CMK (cell line): ENCODE results near the gene KCNT1.
A peak's percentile ranks its signal among the peaks of the same experiment; 100 is the strongest.

Source experiments
- DNase-seq: peaks from one replicate; pipeline ENCODE4 v3.0.0-alpha.2; 2010; ENCODE audit warnings: low read depth

KCNT1 gene

DNA sequence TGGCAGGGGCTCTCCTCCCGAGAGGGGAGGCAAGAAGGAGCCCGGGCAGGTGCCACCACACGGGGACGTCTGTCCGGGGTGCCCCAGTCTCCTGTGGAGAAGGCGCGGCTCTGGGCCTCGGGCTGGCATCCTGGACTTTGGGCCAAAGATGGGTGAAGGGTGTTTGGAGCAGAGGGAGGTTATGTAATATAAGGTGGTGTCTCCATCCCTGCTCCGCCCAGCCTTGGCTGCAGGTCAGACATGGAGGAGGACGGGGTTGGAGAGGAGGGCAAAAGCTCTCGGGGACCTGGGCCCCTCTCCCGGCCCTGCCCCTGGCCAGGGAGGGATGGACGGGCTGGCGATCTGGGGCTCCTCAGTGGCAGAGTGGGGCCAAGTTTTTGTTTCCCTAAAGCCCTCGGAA, 1.5 kb upstream of the KCNT1 start:
- no peak for DNase-seq

- DNase-seq: no peak
Measured at GRCh38 chr9:135701067-135701958, 672 bp upstream of the KCNT1 start.

GRCh38 chr9:135703726-135704125, 1.7 kb downstream of the KCNT1 start:
- no peak for DNase-seq

- peak; percentile 25 for DNase-seq
Measured at GRCh38 chr9:135704483-135704882, 2.5 kb downstream of the KCNT1 start.

- no peak for DNase-seq
Measured at GRCh38 chr9:135705376-135705775, 3.4 kb downstream of the KCNT1 start.

GRCh38 chr9:135706288-135706687, 4.3 kb downstream of the KCNT1 start:
- no peak for DNase-seq

GRCh38 chr9:135707252-135708138, 5.5 kb downstream of the KCNT1 start:
- no peak for DNase-seq

DNA sequence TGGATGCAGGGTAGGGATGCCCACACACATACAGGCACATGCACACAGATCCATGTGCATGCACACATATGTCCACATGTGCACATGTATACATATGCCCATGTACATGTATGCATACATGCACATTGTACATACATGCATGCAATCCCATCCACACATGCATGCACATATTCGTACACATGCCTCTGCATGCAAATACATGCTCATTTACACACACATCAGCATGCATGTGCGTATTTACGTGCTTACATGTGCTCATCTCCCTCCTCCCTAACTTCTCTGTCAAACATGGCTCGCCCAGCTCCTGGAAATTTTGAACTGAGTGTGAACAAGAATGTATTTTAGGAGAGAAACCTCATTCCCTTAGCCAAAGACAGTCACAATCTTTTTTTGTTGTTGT, 6.2 kb downstream of the KCNT1 start:
- no peak for DNase-seq

GRCh38 chr9:135711391-135711790, 9.4 kb downstream of the KCNT1 start:
- DNase-seq: no peak

- no peak for DNase-seq
Measured at GRCh38 chr9:135711881-135712280, 9.9 kb downstream of the KCNT1 start.

DNA sequence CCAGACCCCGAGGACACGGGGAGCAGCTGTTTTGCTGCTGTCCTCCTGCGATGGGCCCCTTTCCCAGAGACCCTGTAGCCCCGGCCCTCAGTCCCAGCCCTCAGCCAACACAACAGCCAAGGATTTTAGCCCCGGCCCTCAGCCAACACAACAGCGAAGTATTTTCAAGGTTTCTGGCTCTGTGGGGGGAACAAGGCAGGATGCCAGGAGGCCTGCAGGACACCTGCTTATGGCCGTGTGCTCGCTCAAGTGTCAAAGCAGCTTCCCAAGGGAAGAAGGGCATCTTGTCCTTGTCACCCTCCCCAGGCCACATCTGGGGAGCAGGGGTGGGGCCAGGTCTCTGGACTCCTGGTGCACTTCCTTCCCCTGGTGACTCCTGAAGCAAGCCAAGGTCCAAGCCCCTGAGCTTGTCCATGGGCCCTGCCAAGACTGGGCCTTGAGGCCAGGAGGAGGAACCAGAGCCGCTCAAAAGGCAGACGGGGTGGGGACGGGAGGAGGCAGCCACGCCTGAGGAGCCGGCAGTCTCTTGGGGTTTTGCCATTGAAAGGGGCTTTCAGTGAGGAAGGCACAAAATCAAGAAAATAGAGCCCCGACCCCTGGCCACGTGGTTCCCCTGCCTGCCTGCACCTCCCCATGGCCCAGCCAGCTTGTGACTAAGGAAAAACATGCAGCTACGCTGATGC, 10.8 kb downstream of the KCNT1 start:
- DNase-seq: no peak

GRCh38 chr9:135714242-135715055, 12.5 kb downstream of the KCNT1 start:
- DNase-seq: no peak

DNA sequence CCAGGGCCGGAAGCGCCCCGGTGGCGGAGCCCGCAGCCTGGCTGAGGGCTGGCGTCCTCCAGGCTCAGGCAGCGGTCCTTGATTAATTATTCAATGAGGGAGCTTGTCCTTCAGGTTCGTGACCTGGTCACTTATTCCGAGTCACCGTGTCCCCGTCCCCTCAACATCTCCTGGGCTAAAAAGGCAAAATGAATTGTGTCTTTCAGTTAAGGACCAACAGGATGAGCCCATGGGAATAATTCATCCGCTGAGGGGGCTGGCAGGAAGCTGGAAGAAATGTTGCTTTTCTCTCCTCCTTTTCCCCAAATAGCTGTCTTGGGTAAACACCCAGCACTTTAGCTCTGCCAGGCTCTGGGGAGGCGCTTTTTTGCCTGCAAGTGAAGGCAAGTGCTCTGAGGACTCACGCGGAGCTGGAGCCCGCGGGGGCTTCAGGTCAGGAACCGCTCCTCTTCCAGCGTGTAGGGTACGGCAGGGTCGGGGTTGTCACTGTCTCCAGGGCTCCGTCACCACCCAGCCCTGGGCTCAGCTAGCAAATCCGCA, 13.1 kb downstream of the KCNT1 start:
- DNase-seq: no peak

GRCh38 chr9:135716045-135716444, 14.1 kb downstream of the KCNT1 start:
- DNase-seq: no peak

- DNase-seq: no peak
Measured at GRCh38 chr9:135717410-135717809, 15.4 kb downstream of the KCNT1 start.

- DNase-seq: no peak
Measured at GRCh38 chr9:135718616-135719015, 16.6 kb downstream of the KCNT1 start.

- no peak for DNase-seq
Measured at GRCh38 chr9:135719472-135719871, 17.5 kb downstream of the KCNT1 start.

GRCh38 chr9:135722365-135722764, 20.4 kb downstream of the KCNT1 start:
- DNase-seq: no peak

DNA sequence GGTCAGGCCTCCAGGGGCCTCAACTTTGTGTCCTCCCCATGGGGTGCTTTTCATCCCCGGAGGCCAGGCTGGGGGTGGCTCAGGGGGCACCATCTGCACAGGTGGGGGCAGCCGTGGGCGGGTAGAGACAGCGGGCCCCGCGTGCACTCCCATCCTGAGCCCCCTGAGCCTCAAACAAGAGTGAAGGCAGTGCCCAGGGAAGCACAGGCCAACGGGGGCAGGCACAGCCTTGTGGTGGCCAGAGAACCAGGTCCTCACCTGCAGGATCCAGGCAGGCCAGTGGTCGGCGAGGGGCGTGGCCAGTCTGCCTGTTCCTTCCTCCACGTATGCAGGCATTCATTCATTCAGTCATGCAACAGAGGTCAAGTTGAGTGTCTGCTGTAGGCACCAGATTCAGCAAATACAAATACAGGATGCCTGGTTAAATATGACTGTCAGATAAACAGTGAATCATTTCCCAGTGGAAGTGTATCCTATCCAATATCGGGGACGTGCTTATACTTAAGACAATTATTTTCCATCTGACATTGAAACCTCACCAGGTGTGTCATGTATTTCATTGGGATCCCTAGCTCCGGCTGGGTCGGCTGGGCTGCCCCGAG, 22.3 kb downstream of the KCNT1 start:
- no peak for DNase-seq

GRCh38 chr9:135726138-135726853, 24.3 kb downstream of the KCNT1 start:
- DNase-seq: no peak
